GM19351 (cell line): Measurements from ENCODE around the gene FCRLA.
A peak's percentile ranks its signal among the peaks of the same experiment; 100 is the strongest.
"Not testable (repeated sequence)": the region's sequence is repeated elsewhere in the genome, so short reads cannot be mapped to it uniquely, and the experiment has no call there.

Experiments used
- ATAC-seq: cut with Tn5 transposase; IDR thresholded peaks from one replicate; pipeline ENCODE4 v1.9.1; 2021; ENCODE audit warnings: mild to moderate bottlenecking, moderate library complexity; ENCODE audit not compliant: unreplicated experiment

Gene FCRLA

GRCh38 chr1:161705537-161705936 lies 1.5 kb upstream of the FCRLA start:
- ATAC-seq, result no peak

GRCh38 chr1:161706113-161706481 lies 932 bp upstream of the FCRLA start:
- ATAC-seq, result no peak

GRCh38 chr1:161707503-161707902 lies 474 bp downstream of the FCRLA start:
- ATAC-seq, result no peak

- no peak for ATAC-seq
Measured at GRCh38 chr1:161709373-161709772, 2.3 kb downstream of the FCRLA start.

GRCh38 chr1:161710560-161710959 lies 3.5 kb downstream of the FCRLA start:
- no peak for ATAC-seq

GRCh38 chr1:161718559-161719324 lies 11.7 kb downstream of the FCRLA start:
- peak; percentile 71 for ATAC-seq

GRCh38 chr1:161719325-161719611 lies 12.2 kb downstream of the FCRLA start:
- peak; percentile 63 for ATAC-seq

GRCh38 chr1:161720422-161720821 lies 13.4 kb downstream of the FCRLA start:
- no peak for ATAC-seq

- no peak for ATAC-seq
Measured at GRCh38 chr1:161720956-161721737, 14.1 kb downstream of the FCRLA start, which contains the start of gene FCRLB. FCRLB (plus strand) TSS chr1:161721544; CDS start chr1:161722673, 1,129 bp downstream.

GRCh38 chr1:161721738-161722343 lies 14.8 kb downstream of the FCRLA start:
- no peak for ATAC-seq

GRCh38 chr1:161722406-161722805 lies 15.4 kb downstream of the FCRLA start:
- no peak for ATAC-seq

- ATAC-seq, result no peak
Measured at GRCh38 chr1:161723459-161724141, 16.6 kb downstream of the FCRLA start.

GRCh38 chr1:161725258-161725907 lies 18.4 kb downstream of the FCRLA start:
- not testable (repeated sequence) for ATAC-seq

GRCh38 chr1:161725908-161726472 lies 19.0 kb downstream of the FCRLA start:
- ATAC-seq, result peak; percentile 20

GRCh38 chr1:161726473-161727255 lies 19.6 kb downstream of the FCRLA start:
- ATAC-seq, result peak; percentile 49

GRCh38 chr1:161727256-161727924 lies 20.4 kb downstream of the FCRLA start:
- ATAC-seq, result no peak

- ATAC-seq, result no peak
Measured at GRCh38 chr1:161728376-161729226, 21.6 kb downstream of the FCRLA start.

GRCh38 chr1:161730050-161730564 lies 23.1 kb downstream of the FCRLA start:
- ATAC-seq, result no peak
